Mesendoderm (in vitro differentiated cells): ENCODE results near the gene SIRPD.
A peak's percentile ranks its signal among the peaks of the same experiment; 100 is the strongest.

Source experiments
- DNase-seq: peaks from one replicate; pipeline ENCODE4 v3.0.0; 2013
- H2AK5ac ChIP-seq: 2 replicates; pipeline ENCODE4 v1.6.1; 2013; ENCODE audit warnings: low read length, inconsistent platforms
- H2BK120ac ChIP-seq: 2 replicates; pipeline ENCODE4 v1.6.1; 2013; ENCODE audit warnings: low read depth, mild to moderate bottlenecking, low read length, moderate library complexity, mixed read lengths
- H2BK15ac ChIP-seq: replicated peaks from 2 replicates; pipeline ENCODE4 v1.6.1; 2013; ENCODE audit warnings: low read depth, mild to moderate bottlenecking, moderate library complexity
- H2BK5ac ChIP-seq: 2 replicates; pipeline ENCODE4 v1.6.1; 2013; ENCODE audit warnings: low read length, inconsistent platforms
- H3K18ac ChIP-seq: 2 replicates; pipeline ENCODE4 v1.6.1; 2013; ENCODE audit warnings: mild to moderate bottlenecking, low read length, mixed read lengths
- H3K23ac ChIP-seq: one replicate; pipeline ENCODE4 v1.6.1; 2013; ENCODE audit warnings: low read length
- H3K27ac ChIP-seq: 2 replicates; pipeline ENCODE4 v1.5.1; 2013; ENCODE audit warnings: low read depth, mild to moderate bottlenecking, inconsistent platforms, low read length, moderate library complexity
- H3K27me3 ChIP-seq: 2 replicates; pipeline ENCODE4 v1.6.1; 2013; ENCODE audit warnings: low read length, control low read depth, mild to moderate bottlenecking, inconsistent platforms; ENCODE audit not compliant: insufficient read depth, poor library complexity
- H3K36me3 ChIP-seq: 2 replicates; pipeline ENCODE4 v1.6.1; 2013; ENCODE audit warnings: low read length, inconsistent platforms; ENCODE audit not compliant: control insufficient read depth, insufficient read depth
- H3K4ac ChIP-seq: one replicate; pipeline ENCODE4 v1.6.1; 2013; ENCODE audit warnings: low read depth, mild to moderate bottlenecking, low read length, moderate library complexity
- H3K4me1 ChIP-seq: 2 replicates; pipeline ENCODE4 v1.6.1; 2013; ENCODE audit warnings: low read depth, low read length, inconsistent platforms; ENCODE audit not compliant: control insufficient read depth
- H3K4me2 ChIP-seq: 2 replicates; pipeline ENCODE4 v1.6.1; 2013; ENCODE audit warnings: low read length
- H3K4me3 ChIP-seq: 2 replicates; pipeline ENCODE4 v1.5.1; 2013; ENCODE audit warnings: mild to moderate bottlenecking, low read length
- H3K56ac ChIP-seq: one replicate; pipeline ENCODE4 v1.6.1; 2013; ENCODE audit warnings: low read length
- H3K79me1 ChIP-seq: 2 replicates; pipeline ENCODE4 v1.6.1; 2013; ENCODE audit warnings: low read length, inconsistent platforms
- H3K79me2 ChIP-seq: 2 replicates; pipeline ENCODE4 v1.6.1; 2013; ENCODE audit warnings: mild to moderate bottlenecking, low read length; ENCODE audit not compliant: control insufficient read depth, insufficient read depth
- H3K9ac ChIP-seq: 2 replicates; pipeline ENCODE4 v1.6.1; 2013; ENCODE audit warnings: low read length, inconsistent platforms
- H4K5ac ChIP-seq: one replicate; pipeline ENCODE4 v1.6.1; 2013; ENCODE audit warnings: low read length
- H4K8ac ChIP-seq: one replicate; pipeline ENCODE4 v1.6.1; 2013; ENCODE audit warnings: low read depth, mild to moderate bottlenecking, control low read depth, low read length, moderate library complexity
- WGBS: extraction: QIAGEN DNeasy Blood & Tissue Kit; methylation state at CpG from one replicate; pipeline ENCODE4 v1.1.7; 2013; ENCODE audit warnings: low lambda C conversion rate, missing lambda C conversion rate; ENCODE audit not compliant: insufficient coverage; ENCODE audit errors: extremely low coverage; 5-methylcytosine and 5-hydroxymethylcytosine counted together

SIRPD gene

GRCh38 chr20:1536893-1537730, 20.4 kb downstream of the SIRPD start:
- Histone ChIP-seq H3K79me1 (no peaks in the 10 kb centered on the region), H3K9ac (no peak overlapping the region), H2BK15ac (no peak overlapping the region), H3K79me2 (no peaks in the 10 kb centered on the region), H2AK5ac (no peak overlapping the region), H3K27me3 (no peaks in the 10 kb centered on the region), H3K36me3 (no peaks in the 10 kb centered on the region), H4K5ac (no peak overlapping the region), H4K8ac (no peak overlapping the region), H3K27ac (no peak overlapping the region), H2BK120ac (no peak overlapping the region), H2BK5ac (no peak overlapping the region), H3K4ac (no peak overlapping the region), H3K4me3 (no peak overlapping the region), H3K18ac (no peak overlapping the region), H3K4me1 (no peaks in the 10 kb centered on the region), H3K56ac (no peak overlapping the region), H3K23ac (no peak overlapping the region), H3K4me2 (no peak overlapping the region)
- DNase-seq: no peak
- no CpG with 5 or more reads among the region's 11 CpGs for WGBS

- no peaks in the 10 kb centered on the region for H3K4me1 ChIP-seq
- no peaks in the 10 kb centered on the region for H3K79me2 ChIP-seq
- H3K18ac ChIP-seq: no peak overlapping the region
- H3K4me2 ChIP-seq: no peak overlapping the region
- H3K27ac ChIP-seq: no peak overlapping the region
- no peak overlapping the region for H4K5ac ChIP-seq
- H3K4me3 ChIP-seq: no peak overlapping the region
- no peak overlapping the region for H3K9ac ChIP-seq
- no peak overlapping the region for H4K8ac ChIP-seq
- H3K56ac ChIP-seq: no peak overlapping the region
- no peak overlapping the region for H2AK5ac ChIP-seq
- H3K36me3 ChIP-seq: no peaks in the 10 kb centered on the region
- no peaks in the 10 kb centered on the region for H3K79me1 ChIP-seq
- no peaks in the 10 kb centered on the region for H3K27me3 ChIP-seq
- DNase-seq: no peak
- H3K4ac ChIP-seq: no peak overlapping the region
- no peak overlapping the region for H2BK120ac ChIP-seq
- no peak overlapping the region for H3K23ac ChIP-seq
- H2BK15ac ChIP-seq: no peak overlapping the region
- H2BK5ac ChIP-seq: no peak overlapping the region
- no CpG with 5 or more reads among the region's 5 CpGs for WGBS
Observed at GRCh38 chr20:1535420-1536175, 21.9 kb downstream of the SIRPD start.

GRCh38 chr20:1534526-1534925, 23.0 kb downstream of the SIRPD start:
- WGBS: no CpG with 5 or more reads among the region's 5 CpGs
- Histone ChIP-seq H3K36me3 (no peaks in the 10 kb centered on the region), H3K79me1 (no peaks in the 10 kb centered on the region), H3K27ac (no peak overlapping the region), H2BK5ac (no peak overlapping the region), H3K9ac (no peak overlapping the region), H3K27me3 (no peaks in the 10 kb centered on the region), H3K4me1 (no peaks in the 10 kb centered on the region), H3K79me2 (no peaks in the 10 kb centered on the region), H2AK5ac (no peak overlapping the region), H3K56ac (no peak overlapping the region), H3K4me2 (no peak overlapping the region), H3K4me3 (no peak overlapping the region), H4K8ac (no peak overlapping the region), H2BK15ac (no peak overlapping the region), H3K23ac (no peak overlapping the region), H4K5ac (no peak overlapping the region), H2BK120ac (no peak overlapping the region), H3K4ac (no peak overlapping the region), H3K18ac (no peak overlapping the region)
- no peak for DNase-seq

- Histone ChIP-seq H2AK5ac (no peak overlapping the region), H3K27ac (no peak overlapping the region), H3K4me2 (no peak overlapping the region), H3K36me3 (no peaks in the 10 kb centered on the region), H3K4me3 (no peak overlapping the region), H4K5ac (no peak overlapping the region), H3K27me3 (no peaks in the 10 kb centered on the region), H2BK120ac (no peak overlapping the region), H2BK15ac (no peak overlapping the region), H3K23ac (no peak overlapping the region), H2BK5ac (no peak overlapping the region), H3K9ac (no peak overlapping the region), H3K4ac (no peak overlapping the region), H3K79me1 (no peaks in the 10 kb centered on the region), H3K56ac (no peak overlapping the region), H4K8ac (no peak overlapping the region), H3K79me2 (no peaks in the 10 kb centered on the region), H3K18ac (no peak overlapping the region), H3K4me1 (no peaks in the 10 kb centered on the region)
- DNase-seq: peak; percentile 38
- no CpG with 5 or more reads among the region's 4 CpGs for WGBS
Observed at GRCh38 chr20:1533059-1533458, 24.4 kb downstream of the SIRPD start.

- H3K79me2 ChIP-seq: no peaks in the 10 kb centered on the region
- no peak overlapping the region for H3K9ac ChIP-seq
- H3K4me2 ChIP-seq: no peak overlapping the region
- no peak overlapping the region for H4K5ac ChIP-seq
- H3K18ac ChIP-seq: no peak overlapping the region
- H3K4ac ChIP-seq: no peak overlapping the region
- H3K23ac ChIP-seq: no peak overlapping the region
- no peaks in the 10 kb centered on the region for H3K36me3 ChIP-seq
- H3K56ac ChIP-seq: no peak overlapping the region
- no peak overlapping the region for H2BK15ac ChIP-seq
- H3K79me1 ChIP-seq: no peaks in the 10 kb centered on the region
- H3K4me3 ChIP-seq: no peak overlapping the region
- H3K4me1 ChIP-seq: no peaks in the 10 kb centered on the region
- H3K27me3 ChIP-seq: no peaks in the 10 kb centered on the region
- H2AK5ac ChIP-seq: no peak overlapping the region
- WGBS: no CpG with 5 or more reads among the region's 1 CpG
- DNase-seq: no peak
- no peak overlapping the region for H3K27ac ChIP-seq
- H2BK120ac ChIP-seq: no peak overlapping the region
- no peak overlapping the region for H2BK5ac ChIP-seq
- H4K8ac ChIP-seq: no peak overlapping the region
Observed at GRCh38 chr20:1528811-1529210, 28.7 kb downstream of the SIRPD start.
